Brain microvascular endothelial cell (primary cell): ENCODE results near the gene SFXN2.
"Not testable (repeated sequence)": the region's sequence is repeated elsewhere in the genome, so short reads cannot be mapped to it uniquely, and the experiment has no call there.

Experiments
- DNase-seq: peaks from one replicate; pipeline ENCODE4 v3.0.0-alpha.2; 2020
- H3K27ac ChIP-seq: fragments of 250-450 bp; sonication (Bioruptor Pico); 2 replicates; pipeline ENCODE4 v1.5.1; 2020; ENCODE audit warnings: mild to moderate bottlenecking, moderate library complexity
- H3K27me3 ChIP-seq: fragments of 250-450 bp; sonication (Bioruptor Pico); replicated peaks from 2 replicates; pipeline ENCODE4 v1.5.1; 2020; ENCODE audit warnings: mild to moderate bottlenecking
- H3K36me3 ChIP-seq: fragments of 250-450 bp; sonication (Bioruptor Pico); replicated peaks from 2 replicates; pipeline ENCODE4 v1.5.1; 2020; ENCODE audit warnings: mild to moderate bottlenecking
- H3K4me3 ChIP-seq: 2 replicates; pipeline ENCODE4 v1.5.1; 2011; ENCODE audit warnings: low read depth, mild to moderate bottlenecking, control low read depth, low read length, moderate library complexity
- in situ Hi-C: cut with HindIII; loops from 2 replicates; pipeline ENCODE4 v1.10.0; 2017; ENCODE audit warnings: low sequenced_read_pairs, low pct_ligation_motif_present
- TF ChIP-seq, protein P1 (sequence below): IDR thresholded peaks from 2 replicates; pipeline ENCODE4 v1.5.1; 2011; ENCODE audit warnings: low read depth, mild to moderate bottlenecking, moderate library complexity, low read length, control low read depth, inconsistent platforms; ENCODE audit errors: missing control alignments

Gene SFXN2

DNA sequence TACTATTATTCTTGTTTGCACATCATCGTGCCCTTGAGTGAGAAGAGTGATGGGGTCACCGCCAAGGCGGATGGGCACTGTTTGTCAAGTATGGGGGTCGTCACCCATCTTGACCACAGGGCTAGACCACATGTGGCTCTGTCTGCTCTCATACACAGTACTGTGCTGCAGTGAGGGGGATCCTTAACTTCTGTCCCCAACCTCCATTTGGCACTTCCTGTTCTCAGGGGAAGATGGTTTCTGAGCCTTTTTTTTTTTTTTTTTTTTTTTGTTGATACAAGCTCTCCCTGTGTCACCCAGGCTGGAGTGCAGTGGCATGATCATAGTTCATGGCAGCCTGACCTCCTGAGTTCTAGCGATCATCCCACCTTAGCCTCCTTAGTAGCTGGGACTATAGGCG is 42.9 kb downstream of the SFXN2 start:
- H3K27me3 ChIP-seq: no peaks in the 10 kb centered on the region
- H3K36me3 ChIP-seq: peaks cover 2% of the 10 kb centered on the region
- TF ChIP-seq, protein P1, sequence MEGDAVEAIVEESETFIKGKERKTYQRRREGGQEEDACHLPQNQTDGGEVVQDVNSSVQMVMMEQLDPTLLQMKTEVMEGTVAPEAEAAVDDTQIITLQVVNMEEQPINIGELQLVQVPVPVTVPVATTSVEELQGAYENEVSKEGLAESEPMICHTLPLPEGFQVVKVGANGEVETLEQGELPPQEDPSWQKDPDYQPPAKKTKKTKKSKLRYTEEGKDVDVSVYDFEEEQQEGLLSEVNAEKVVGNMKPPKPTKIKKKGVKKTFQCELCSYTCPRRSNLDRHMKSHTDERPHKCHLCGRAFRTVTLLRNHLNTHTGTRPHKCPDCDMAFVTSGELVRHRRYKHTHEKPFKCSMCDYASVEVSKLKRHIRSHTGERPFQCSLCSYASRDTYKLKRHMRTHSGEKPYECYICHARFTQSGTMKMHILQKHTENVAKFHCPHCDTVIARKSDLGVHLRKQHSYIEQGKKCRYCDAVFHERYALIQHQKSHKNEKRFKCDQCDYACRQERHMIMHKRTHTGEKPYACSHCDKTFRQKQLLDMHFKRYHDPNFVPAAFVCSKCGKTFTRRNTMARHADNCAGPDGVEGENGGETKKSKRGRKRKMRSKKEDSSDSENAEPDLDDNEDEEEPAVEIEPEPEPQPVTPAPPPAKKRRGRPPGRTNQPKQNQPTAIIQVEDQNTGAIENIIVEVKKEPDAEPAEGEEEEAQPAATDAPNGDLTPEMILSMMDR: no peak
- no peak overlapping the region for H3K4me3 ChIP-seq
- DNase-seq: no peak
- no peak overlapping the region for H3K27ac ChIP-seq
- in situ Hi-C loops: no loop called here

DNA sequence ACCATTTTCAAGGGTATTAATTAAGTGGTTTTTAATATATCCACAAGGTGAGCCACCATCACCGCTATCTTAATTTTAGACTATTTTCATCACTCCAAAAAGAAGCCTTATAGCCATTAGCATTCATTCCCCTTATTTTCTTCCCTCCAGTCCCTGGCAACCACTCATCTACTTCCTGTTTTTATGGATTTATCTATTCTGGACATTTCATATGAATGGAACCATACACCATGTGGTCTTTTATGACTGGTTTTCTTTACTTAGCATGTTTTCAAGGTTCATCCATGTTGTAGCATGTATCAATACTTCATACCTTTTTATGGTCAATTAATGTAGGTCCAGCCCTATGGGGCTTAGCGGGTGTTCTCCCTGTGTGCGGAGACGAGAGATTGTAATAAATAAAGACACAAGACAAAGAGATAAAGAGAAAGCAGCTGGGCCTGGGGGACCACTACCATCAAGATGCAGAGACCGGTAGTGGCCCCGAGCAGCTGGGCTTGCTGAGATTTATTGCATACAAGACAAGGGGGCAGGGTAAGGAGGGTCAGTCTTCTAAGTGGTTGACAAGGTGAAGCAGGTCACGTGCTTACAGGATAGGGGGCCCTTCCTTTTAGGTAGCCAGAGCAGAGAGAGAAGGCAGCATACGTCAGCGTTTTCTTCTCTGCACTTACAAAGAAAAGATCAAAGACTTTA is 44.0 kb downstream of the SFXN2 start:
- in situ Hi-C loops: no loop called here

GRCh38 chr10:102758933-102759262 is 44.5 kb downstream of the SFXN2 start:
- in situ Hi-C loops, H3K36me3 ChIP-seq, H3K27ac ChIP-seq, DNase-seq, H3K4me3 ChIP-seq, H3K27me3 ChIP-seq: not testable (repeated sequence)

More for the DNA sequence above, 44.0 kb downstream of the SFXN2 start:
- Histone ChIP-seq H3K27me3 (no peaks in the 10 kb centered on the region), H3K4me3 (no peak overlapping the region), H3K36me3 (peaks cover 2% of the 10 kb centered on the region), H3K27ac (no peak overlapping the region)
- TF ChIP-seq, protein P1: no peak
- DNase-seq: no peak

- Histone ChIP-seq H3K27ac (no peak overlapping the region), H3K36me3 (peaks cover 2% of the 10 kb centered on the region), H3K4me3 (no peak overlapping the region), H3K27me3 (no peaks in the 10 kb centered on the region)
- no peak for DNase-seq
- in situ Hi-C loops: no loop called here
- TF ChIP-seq, protein P1: no peak
These were observed 45.2 kb downstream of the SFXN2 start for GRCh38 chr10:102759497-102760210.

- no peak for DNase-seq
- TF ChIP-seq, protein P1: no peak
- in situ Hi-C loops: no loop called here
- Histone ChIP-seq H3K4me3 (no peak overlapping the region), H3K27ac (no peak overlapping the region), H3K36me3 (no peaks in the 10 kb centered on the region), H3K27me3 (no peaks in the 10 kb centered on the region)
These were observed 47.5 kb downstream of the SFXN2 start for GRCh38 chr10:102761981-102762380.

DNA sequence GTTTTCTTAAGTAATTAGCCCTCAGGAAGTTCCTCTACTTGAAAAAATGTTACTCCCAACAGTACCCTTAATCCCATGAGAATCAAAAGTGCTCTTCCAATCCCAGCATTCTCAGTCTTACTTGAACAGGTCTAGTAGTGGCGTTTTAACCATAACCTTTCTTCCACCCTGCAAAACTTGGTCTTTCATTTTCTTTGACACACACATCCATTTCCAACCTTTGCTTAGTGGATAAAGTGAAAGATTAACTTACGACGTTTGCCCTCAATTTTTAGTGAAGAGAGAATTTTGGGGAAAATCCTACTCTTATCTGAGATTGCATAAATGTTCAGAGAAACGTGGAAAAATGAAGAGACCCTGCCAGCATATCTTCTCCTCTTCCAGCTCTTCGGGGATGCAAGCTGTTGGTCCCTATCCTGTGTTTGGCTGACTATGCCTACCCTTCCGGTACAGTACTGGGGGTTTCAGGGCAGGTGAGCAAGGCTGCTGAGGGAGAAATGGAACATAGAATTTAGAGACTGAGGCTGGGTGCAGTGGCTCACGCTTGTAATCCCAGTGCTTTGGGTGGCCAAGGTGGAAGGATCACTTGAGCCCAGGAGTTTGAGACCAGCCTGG is 48.1 kb downstream of the SFXN2 start:
- no peak overlapping the region for H3K4me3 ChIP-seq
- DNase-seq: no peak
- TF ChIP-seq, protein P1: no peak
- no peaks in the 10 kb centered on the region for H3K36me3 ChIP-seq
- in situ Hi-C loops: no loop called here
- no peak overlapping the region for H3K27ac ChIP-seq
- H3K27me3 ChIP-seq: no peaks in the 10 kb centered on the region
